ENCODE data around the gene STAC3.

- TF ChIP-seq CTCF (IDR thresholded peaks at IDR 0.05), result no peak
- peak in 1 of 3 donors; percentile 10 for TF ChIP-seq POLR2A (IDR thresholded peaks at IDR 0.05)
These were observed 15.8 kb downstream of the STAC3 start for GRCh38 chr12:57235017-57235727.

Data from body of pancreas (tissue), 4 donors.